Kidney (tissue), 14 donors: ENCODE data around the gene HINT3. TPM values are rescaled to one million over a fixed set of nuclear protein-coding genes. Genes with fewer than 3 reads are reported as not detected.
"Not testable (repeated sequence)": the region's sequence is repeated elsewhere in the genome, so short reads cannot be mapped to it uniquely, and the experiment has no call there.

Experiments
- DNase-seq, 5 donors: peaks; one replicate each; pipeline ENCODE4 v3.0.0-alpha.2; 2013 to 2020
- FAIRE-seq: peaks from 2 replicates; lab custom pipeline; 2012; peaks lifted over from hg19 to GRCh38; lab: Jason Lieb, UNC
- H3K27ac ChIP-seq, 2 donors: one replicate each; pipeline ENCODE4 v1.7.0; 2013; ENCODE audit warnings: low read depth in 2 of 2, low read length in 2 of 2, inconsistent platforms in 1 of 2
- H3K27me3 ChIP-seq: one replicate; pipeline ENCODE4 v1.7.1; 2013; ENCODE audit warnings: low read length, inconsistent platforms; ENCODE audit not compliant: control insufficient read depth, insufficient read depth
- H3K36me3 ChIP-seq, 3 donors: one replicate each; pipeline versions ENCODE4 v1.7.0 to v1.7.1; 2013; ENCODE audit warnings: low read length in 3 of 3, control low read depth in 1 of 3, inconsistent platforms in 1 of 3; ENCODE audit not compliant: insufficient read depth in 3 of 3, control insufficient read depth in 2 of 3
- H3K4me1 ChIP-seq, 3 donors: one replicate each; pipeline versions ENCODE4 v1.7.0 to v1.7.1; 2013; ENCODE audit warnings: low read length in 3 of 3, inconsistent platforms in 1 of 3, low read depth in 1 of 3; ENCODE audit not compliant: control insufficient read depth in 2 of 3, insufficient read depth in 2 of 3
- H3K4me3 ChIP-seq, 3 donors: one replicate each; pipeline versions ENCODE4 v1.7.0 to v1.8.1; 2013; ENCODE audit warnings: low read length in 3 of 3, control low read depth in 1 of 3, inconsistent platforms in 1 of 3
- H3K9ac ChIP-seq, 3 donors: one replicate each; pipeline versions ENCODE4 v1.7.0 to v1.7.1; 2013; ENCODE audit warnings: low read length in 3 of 3, control low read depth in 1 of 3, inconsistent platforms in 1 of 3
- H3K9me3 ChIP-seq, 3 donors: one replicate each; pipeline versions ENCODE4 v1.7.0 to v1.7.1; 2013; ENCODE audit warnings: low read length in 3 of 3, control low read depth in 1 of 3, inconsistent platforms in 1 of 3; ENCODE audit not compliant: control insufficient read depth in 2 of 3, insufficient read depth in 1 of 3
- CTCF ChIP-seq: IDR thresholded peaks from 3 replicates; pipeline ENCODE4 v1.5.1; 2012; ENCODE audit warnings: mild to moderate bottlenecking, moderate library complexity, borderline replicate concordance; ENCODE audit not compliant: insufficient read depth; ENCODE audit errors: extremely low read depth
- intact Hi-C: fragments of 100-400 bp; cut with DNase I; formaldehyde crosslinking; loops from one replicate; pipeline ENCODE4 v1.11.1; 2022
- polyA plus RNA-seq: library from polyadenylated mRNA; stranded (reverse); fragments of 350-450 nt; fragmentation: Illumina TruSeq; extraction: RNeasy Lipid Tissue Mini Kit (QIAGEN cat#74804); gene quantifications from one replicate; pipeline ENCODE4 v1.2.3, GENCODE V29; 2014; ENCODE audit warnings: low read depth, low replicate concordance; ENCODE audit not compliant: insufficient read depth
- total RNA-seq: library from RNA; stranded (reverse); fragmentation: NEBNext Ultra II Directional; extraction: Animal tissue kit (Norgen Biotek cat#: 25700); gene quantifications from one replicate; pipeline ENCODE4 v1.2.1, GENCODE V29; 2021
- donor health status: control.
- donor health status: control.
- donor health status: control.
- donor health status: control.
- donor health status: control.
- donor health status: DM: yes; HTN: yes; CAD: no.
- donor health status: Normal renal cell carcinoma (clear cell type).

The HINT3 gene
- total and polyA plus RNA-seq, 2 donors from 2014 or later, result 18.9 to 21.4 TPM

DNA sequence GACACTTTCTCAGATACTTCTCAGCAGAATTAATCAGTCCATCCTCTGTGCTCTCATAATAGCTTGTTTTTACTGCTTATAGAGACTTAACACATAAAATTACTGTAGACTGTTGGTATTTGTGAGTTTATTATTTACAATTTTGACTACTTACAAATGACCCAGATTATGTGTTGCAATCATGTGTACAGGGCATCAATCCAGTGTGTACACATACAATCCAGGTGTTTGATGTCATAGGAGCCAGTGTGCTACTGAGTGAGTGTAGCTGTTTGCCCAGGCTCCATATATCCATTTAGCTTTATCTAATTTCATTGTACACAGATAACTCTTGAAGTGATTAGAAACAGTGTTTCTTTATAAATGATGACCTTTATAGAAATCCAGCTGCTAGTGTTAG is 61.1 kb downstream of the HINT3 start:
- Histone ChIP-seq H3K4me3 (no peak overlapping the region), H3K9me3 (no peaks in the 10 kb centered on the region), H3K27me3 (no peaks in the 10 kb centered on the region), H3K27ac (no peak overlapping the region), H3K4me1 (no peaks in the 10 kb centered on the region), H3K9ac (no peak overlapping the region), H3K36me3 (peaks cover 0 to 29% (median 14%) of the 10 kb centered on the region in 3 donors)
- TF ChIP-seq CTCF, result no peak
- no peak for FAIRE-seq
- intact Hi-C loops, result no loop called here
- no peak for DNase-seq

- H3K36me3 ChIP-seq, result peaks cover 0 to 30% (median 16%) of the 10 kb centered on the region in 3 donors
- TF ChIP-seq CTCF, result no peak
- H3K9me3 ChIP-seq, result no peaks in the 10 kb centered on the region
- no peak overlapping the region for H3K9ac ChIP-seq
- H3K27me3 ChIP-seq, result no peaks in the 10 kb centered on the region
- H3K4me1 ChIP-seq, result no peaks in the 10 kb centered on the region
- no peak overlapping the region for H3K27ac ChIP-seq
- DNase-seq (no peak), FAIRE-seq (no peak)
- intact Hi-C loops, result no loop called here
- no peak overlapping the region for H3K4me3 ChIP-seq
These were observed 63.9 kb downstream of the HINT3 start for GRCh38 chr6:126020305-126021050.

DNA sequence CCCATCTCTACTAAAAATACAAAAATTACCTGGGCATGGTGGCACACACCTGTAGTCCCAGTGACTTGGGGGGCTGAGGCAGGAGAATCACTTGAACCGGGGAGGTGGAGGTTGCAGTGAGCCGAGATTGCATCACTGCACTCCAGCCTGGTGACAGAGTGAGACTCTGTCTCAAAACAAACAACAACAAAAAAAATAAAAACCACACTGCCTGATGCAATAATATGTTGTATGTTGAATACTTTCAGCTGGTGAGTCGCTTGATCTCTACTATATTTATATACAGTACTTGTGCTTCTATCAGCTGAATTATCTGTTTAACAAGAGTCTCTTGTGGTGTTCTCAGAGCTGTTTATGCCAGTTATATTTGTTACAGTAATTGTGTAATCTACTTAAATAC is 66.9 kb downstream of the HINT3 start:
- peaks cover 0 to 21% (median 13%) of the 10 kb centered on the region in 3 donors for H3K36me3 ChIP-seq

DNA sequence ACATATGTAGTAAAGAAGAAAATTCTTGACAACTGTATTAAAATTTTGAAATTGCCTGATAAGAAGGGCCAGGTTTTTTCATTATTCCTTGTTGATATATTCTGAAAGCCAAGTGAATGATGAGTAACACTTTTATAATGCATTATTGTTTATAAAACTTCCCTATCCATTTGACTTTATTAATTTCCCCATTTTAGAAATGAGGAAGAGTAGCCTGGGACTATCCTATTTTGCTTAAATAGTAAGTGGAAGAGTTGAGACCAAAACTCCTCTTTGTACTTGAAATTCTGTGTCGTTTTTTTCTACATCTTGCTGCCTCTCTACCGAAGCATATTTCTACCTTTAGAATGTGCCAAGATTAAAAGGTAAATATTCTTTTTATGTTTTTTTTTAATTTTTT is 69.4 kb downstream of the HINT3 start:
- TF ChIP-seq CTCF, result no peak

More for the DNA sequence above, 66.9 kb downstream of the HINT3 start:
- H3K27ac ChIP-seq, H3K4me3 ChIP-seq, intact Hi-C loops, FAIRE-seq, H3K4me1 ChIP-seq, H3K9me3 ChIP-seq, H3K27me3 ChIP-seq, DNase-seq, H3K9ac ChIP-seq: not testable (repeated sequence)

More for the DNA sequence above, 69.4 kb downstream of the HINT3 start:
- DNase-seq, result no peak
- Histone ChIP-seq H3K36me3 (peaks cover 0 to 20% (median 11%) of the 10 kb centered on the region in 3 donors), H3K27me3 (no peaks in the 10 kb centered on the region), H3K27ac (no peak overlapping the region), H3K9me3 (no peaks in the 10 kb centered on the region), H3K4me3 (no peak overlapping the region), H3K9ac (no peak overlapping the region), H3K4me1 (no peaks in the 10 kb centered on the region)
- FAIRE-seq, result no peak
- intact Hi-C loops, result no loop called here
